Activated CD8-positive, alpha-beta T cell treated with anti-CD3 and anti-CD28 coated beads, Interleukin-2, amount 10 ng/mL, durations not matched to agents 7 days and 5 days (primary cell): ENCODE data around the gene NSUN2. TPM values are rescaled to one million over a fixed set of nuclear protein-coding genes. Genes with fewer than 3 reads are reported as not detected.

ENCODE experiments used
- ATAC-seq: fragments of 150-1000 bp; cut with Tn5 transposase; one replicate; pipeline ENCODE4 v1.10.0; 2021; ENCODE audit warnings: moderate library complexity
- CTCF ChIA-PET: fragments of 350-600 bp; sonication (Branson Sonifier 250); formaldehyde crosslinking; loops from one replicate; lab custom pipeline; 2021; ENCODE audit warnings: antibody characterized with exemption; lab: Charles Lee
- POLR2A ChIA-PET: fragments of 350-600 bp; sonication (Branson Sonifier 250); formaldehyde crosslinking; loops from one replicate; lab custom pipeline; 2021; ENCODE audit warnings: antibody characterized with exemption; lab: Charles Lee
- DNase-seq: peaks from one replicate; pipeline ENCODE4 v3.0.0-alpha.2; 2020
- H3K27ac Mint-ChIP-seq: one replicate; pipeline ENCODE4 v1.8.0; 2021; ENCODE audit warnings: mild to moderate bottlenecking, mixed read lengths
- H3K27me3 Mint-ChIP-seq: one replicate; pipeline ENCODE4 v1.8.0; 2021; ENCODE audit warnings: low read depth, mixed read lengths
- H3K36me3 Mint-ChIP-seq: one replicate; pipeline ENCODE4 v1.8.0; 2021; ENCODE audit warnings: low read depth, mixed read lengths
- H3K4me1 Mint-ChIP-seq: one replicate; pipeline ENCODE4 v1.8.0; 2021; ENCODE audit warnings: low read depth, mixed read lengths
- H3K4me3 Mint-ChIP-seq: one replicate; pipeline ENCODE4 v1.8.0; 2021; ENCODE audit warnings: mild to moderate bottlenecking, mixed read lengths
- H3K9me3 Mint-ChIP-seq: one replicate; pipeline ENCODE4 v1.8.0; 2022; ENCODE audit warnings: mixed read lengths; ENCODE audit not compliant: insufficient read depth
- total RNA-seq, 2 experiments: library from RNA; stranded (reverse); gene quantifications; one replicate each; pipeline ENCODE4 v1.2.3, GENCODE V29; 2021

Gene NSUN2
- total RNA-seq, 2 experiments from 2014 or later, result 83.0 to 84.7 TPM

DNA sequence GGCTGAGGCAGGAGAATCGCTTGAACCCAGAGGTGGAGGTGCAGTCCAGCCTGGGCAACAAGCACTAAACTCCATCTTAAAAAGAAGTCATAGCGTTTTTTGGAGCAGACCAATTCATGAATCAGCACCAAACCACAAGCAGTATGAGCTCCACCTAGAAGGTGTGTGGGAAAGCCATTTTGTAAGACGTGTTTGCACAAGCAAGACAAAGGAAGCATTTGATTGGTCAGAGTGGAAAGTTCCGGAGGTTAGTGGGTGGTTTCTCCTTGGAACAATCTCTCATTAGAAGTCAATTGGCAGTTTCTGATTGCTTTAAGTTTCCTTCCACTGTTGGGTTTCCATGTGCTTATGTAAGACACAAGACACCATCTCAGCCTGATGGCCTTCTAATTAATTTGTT is 5.4 kb upstream of the NSUN2 start:
- no peak for ATAC-seq
- Mint-ChIP-seq H3K4me1 (peaks cover 11% of the 10 kb centered on the region), H3K36me3 (peaks cover 2% of the 10 kb centered on the region), H3K27ac (no peak overlapping the region), H3K27me3 (no peaks in the 10 kb centered on the region), H3K4me3 (no peak overlapping the region), H3K9me3 (no peaks in the 10 kb centered on the region)
- POLR2A ChIA-PET, result no interaction called here
- DNase-seq, result no peak
- CTCF ChIA-PET, result no interaction called here

DNA sequence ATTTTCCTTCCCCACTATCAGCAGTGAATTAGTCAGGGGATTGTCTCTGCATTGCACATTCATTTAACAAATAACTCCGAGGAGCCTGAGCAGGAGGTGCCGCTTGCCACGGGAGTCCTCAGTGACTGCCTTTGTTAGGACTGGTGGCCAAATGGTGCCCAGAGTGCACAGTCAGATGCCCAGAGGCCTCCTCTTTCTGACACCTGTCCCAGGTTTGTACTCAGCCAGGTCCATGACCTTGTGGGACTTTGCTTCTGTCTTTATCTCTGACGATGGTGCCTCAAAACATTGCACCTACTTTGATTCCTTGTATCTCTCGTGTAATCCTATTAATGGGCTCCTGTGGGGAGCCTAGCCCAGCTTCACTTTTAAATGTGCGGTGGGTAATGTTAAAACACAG is 4.7 kb upstream of the NSUN2 start:
- Mint-ChIP-seq H3K27me3 (no peaks in the 10 kb centered on the region), H3K4me1 (peaks cover 11% of the 10 kb centered on the region), H3K9me3 (no peaks in the 10 kb centered on the region), H3K27ac (no peak overlapping the region), H3K4me3 (no peak overlapping the region), H3K36me3 (peaks cover 2% of the 10 kb centered on the region)
- CTCF ChIA-PET, result no interaction called here
- POLR2A ChIA-PET, result no interaction called here
- DNase-seq (no peak), ATAC-seq (no peak)

DNA sequence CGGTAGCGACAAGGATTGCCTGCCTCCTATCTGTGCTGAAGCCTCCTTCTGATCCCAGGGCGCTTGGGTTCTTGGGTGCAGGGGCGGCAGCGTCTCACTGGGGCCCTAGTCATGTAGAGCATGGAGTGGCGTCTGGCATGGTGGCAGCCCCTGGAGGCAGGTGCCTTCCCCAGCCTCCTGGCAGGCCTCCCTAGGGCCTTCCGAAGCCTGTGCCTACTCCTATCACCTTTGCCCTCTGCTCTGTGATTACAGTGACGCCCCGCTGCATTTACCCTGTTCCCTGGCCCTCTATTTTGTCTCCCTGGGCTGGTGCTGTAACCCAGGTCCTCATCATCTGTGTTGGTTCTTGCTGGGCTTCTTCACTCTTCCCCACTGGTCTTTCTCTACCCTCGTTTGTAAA is 4.2 kb upstream of the NSUN2 start:
- ATAC-seq (no peak), DNase-seq (no peak)
- ChIA-PET POLR2A (no interaction called here), CTCF (no interaction called here)
- Mint-ChIP-seq H3K4me1 (peaks cover 12% of the 10 kb centered on the region), H3K36me3 (peaks cover 8% of the 10 kb centered on the region), H3K27me3 (no peaks in the 10 kb centered on the region), H3K27ac (no peak overlapping the region), H3K9me3 (no peaks in the 10 kb centered on the region), H3K4me3 (no peak overlapping the region)

DNA sequence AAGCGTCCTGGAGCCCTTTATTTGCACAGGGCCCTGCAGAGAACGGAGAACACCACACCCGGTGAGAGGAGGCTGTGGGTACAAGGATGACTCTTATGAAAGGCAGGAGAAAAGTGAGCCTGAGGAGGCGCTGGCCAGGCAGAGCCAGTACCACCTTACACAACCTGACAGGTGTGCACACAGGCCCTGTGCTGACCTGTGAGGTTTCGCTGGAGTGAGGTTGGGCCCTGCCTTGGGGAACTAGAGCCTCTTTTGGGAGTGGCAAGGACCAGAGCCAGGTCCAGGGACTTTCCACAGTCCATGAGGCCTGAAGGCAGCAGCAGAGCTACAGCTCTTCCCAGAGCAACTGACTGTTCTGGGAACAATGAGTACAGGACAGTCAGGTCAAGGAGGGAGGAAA is 3.4 kb upstream of the NSUN2 start:
- H3K4me3 Mint-ChIP-seq, result no peak overlapping the region
- H3K27ac Mint-ChIP-seq, result no peak overlapping the region
- peaks cover 19% of the 10 kb centered on the region for H3K4me1 Mint-ChIP-seq
- peaks cover 14% of the 10 kb centered on the region for H3K36me3 Mint-ChIP-seq
- H3K9me3 Mint-ChIP-seq, result no peaks in the 10 kb centered on the region
- ChIA-PET CTCF (interaction anchor here (1.1 kb wide), 1 partner anchor 109 kb away, joined by 3 read pairs; no protein-coding TSS in a partner anchor), POLR2A (no interaction called here)
- no peaks in the 10 kb centered on the region for H3K27me3 Mint-ChIP-seq
- DNase-seq (no peak), ATAC-seq (no peak)

DNA sequence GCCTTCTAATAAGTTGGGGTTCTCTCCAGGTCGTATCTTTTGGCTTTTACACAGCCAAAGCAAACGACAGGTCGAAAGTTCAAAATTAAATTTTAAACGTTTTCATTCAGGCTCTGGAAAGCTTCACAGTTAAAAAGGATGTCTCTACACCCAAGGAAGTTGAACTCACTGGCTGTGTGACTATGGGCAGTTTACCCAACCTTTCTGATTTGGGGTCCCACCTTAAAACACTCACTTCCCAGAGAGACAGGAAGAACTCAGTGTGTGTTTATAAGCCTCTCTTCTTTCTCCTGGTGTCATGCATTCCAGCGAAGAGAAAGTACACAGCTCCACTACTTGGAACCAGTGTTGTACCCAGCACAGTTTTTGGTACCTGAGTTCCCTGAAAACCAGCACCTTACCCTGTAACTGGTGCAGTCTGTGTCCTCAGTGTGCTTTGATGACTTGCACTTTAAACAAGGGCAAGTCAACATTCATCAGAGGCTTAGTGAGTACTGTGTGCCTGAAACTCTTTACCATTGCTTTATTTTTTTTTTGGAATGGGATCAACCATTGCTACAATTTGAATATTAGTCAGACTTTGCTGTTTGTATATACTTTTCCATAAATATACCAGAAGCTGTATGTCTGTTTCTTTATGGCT is 2.1 kb upstream of the NSUN2 start:
- ATAC-seq (no peak), DNase-seq (no peak)
- Mint-ChIP-seq H3K27me3 (no peaks in the 10 kb centered on the region), H3K4me3 (peak overlapping the region; percentile 87), H3K36me3 (peaks cover 28% of the 10 kb centered on the region), H3K4me1 (peaks cover 33% of the 10 kb centered on the region), H3K27ac (no peak overlapping the region), H3K9me3 (no peaks in the 10 kb centered on the region)
- ChIA-PET CTCF (interaction anchor here (1.1 kb wide), 1 partner anchor 111 kb away, joined by 3 read pairs; no protein-coding TSS in a partner anchor), POLR2A (no interaction called here)

DNA sequence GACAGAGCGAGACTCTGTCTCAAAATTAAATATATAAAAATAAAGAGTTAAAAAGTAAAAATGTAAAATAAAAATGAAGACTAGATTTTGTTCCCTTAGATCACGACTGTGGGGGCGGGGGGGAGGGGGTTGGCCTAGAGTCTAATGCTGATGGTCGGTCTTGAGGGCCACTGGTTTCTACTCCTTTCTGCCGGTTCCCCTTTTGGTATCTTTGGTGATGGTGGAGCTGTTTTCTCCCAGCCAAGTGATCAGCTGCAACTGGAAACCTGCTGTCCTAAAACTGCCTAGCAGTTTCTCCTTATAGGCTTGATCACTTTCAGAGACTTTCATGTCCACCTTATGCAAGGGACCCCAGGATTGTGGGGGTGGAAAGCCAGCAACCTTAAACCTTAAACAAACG is 1.5 kb upstream of the NSUN2 start:
- Mint-ChIP-seq H3K27ac (peak overlapping the region; percentile 88), H3K36me3 (peaks cover 34% of the 10 kb centered on the region), H3K4me3 (peak overlapping the region; percentile 87), H3K27me3 (no peaks in the 10 kb centered on the region), H3K9me3 (no peaks in the 10 kb centered on the region), H3K4me1 (peaks cover 39% of the 10 kb centered on the region)
- ChIA-PET POLR2A (no interaction called here), CTCF (no interaction called here)
- DNase-seq (no peak), ATAC-seq (no peak)

DNA sequence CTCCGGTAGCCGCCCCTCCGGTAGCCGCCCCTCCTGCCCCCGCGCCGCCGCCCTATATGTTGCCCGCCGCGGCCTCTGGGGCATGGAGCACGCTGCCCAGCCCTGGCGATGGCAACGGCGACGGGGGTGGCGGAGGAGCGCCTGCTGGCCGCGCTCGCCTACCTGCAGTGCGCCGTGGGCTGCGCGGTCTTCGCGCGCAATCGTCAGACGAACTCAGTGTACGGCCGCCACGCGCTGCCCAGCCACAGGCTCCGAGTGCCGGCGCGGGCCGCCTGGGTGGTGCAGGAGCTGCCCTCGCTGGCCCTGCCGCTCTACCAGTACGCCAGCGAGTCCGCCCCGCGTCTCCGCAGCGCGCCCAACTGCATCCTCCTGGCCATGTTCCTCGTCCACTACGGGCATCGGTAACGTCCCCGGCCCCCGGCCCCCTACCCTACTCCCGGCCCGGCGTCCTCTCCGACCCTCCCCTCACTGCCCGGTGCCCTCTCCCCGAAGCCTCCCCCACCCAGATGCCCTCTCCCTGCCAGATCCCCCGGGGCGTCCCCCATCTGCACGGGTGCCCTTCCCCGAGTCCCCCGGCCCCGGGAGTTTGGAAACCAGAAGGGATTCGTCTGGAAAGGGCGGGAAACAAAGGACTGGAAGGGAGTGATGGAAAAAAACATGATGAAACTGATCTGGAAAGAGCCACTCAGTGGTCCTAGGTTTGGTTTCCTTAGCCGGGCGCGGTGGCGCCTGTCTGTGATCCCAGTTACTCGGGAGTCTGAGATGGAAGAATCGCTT is 813 bp upstream of the NSUN2 start:
- ChIA-PET CTCF (interaction anchor here (0.7 to 2.4 kb wide), 4 partner anchors 9 to 112 kb away, joined by 3 to 9 read pairs (median 4); no protein-coding TSS in a partner anchor), POLR2A (interaction anchor here (0.6 to 2.7 kb wide), 13 partner anchors 8 to 255 kb away, joined by 3 to 24 read pairs (median 4); partner anchors contain the start of genes MED10 and TENT4A)
- DNase-seq (no peak), ATAC-seq (peak; percentile 70)
- Mint-ChIP-seq H3K27me3 (no peaks in the 10 kb centered on the region), H3K4me1 (peaks cover 44% of the 10 kb centered on the region), H3K9me3 (no peaks in the 10 kb centered on the region), H3K27ac (peak overlapping the region; percentile 99), H3K4me3 (peak overlapping the region; percentile 87), H3K36me3 (peaks cover 39% of the 10 kb centered on the region)

DNA sequence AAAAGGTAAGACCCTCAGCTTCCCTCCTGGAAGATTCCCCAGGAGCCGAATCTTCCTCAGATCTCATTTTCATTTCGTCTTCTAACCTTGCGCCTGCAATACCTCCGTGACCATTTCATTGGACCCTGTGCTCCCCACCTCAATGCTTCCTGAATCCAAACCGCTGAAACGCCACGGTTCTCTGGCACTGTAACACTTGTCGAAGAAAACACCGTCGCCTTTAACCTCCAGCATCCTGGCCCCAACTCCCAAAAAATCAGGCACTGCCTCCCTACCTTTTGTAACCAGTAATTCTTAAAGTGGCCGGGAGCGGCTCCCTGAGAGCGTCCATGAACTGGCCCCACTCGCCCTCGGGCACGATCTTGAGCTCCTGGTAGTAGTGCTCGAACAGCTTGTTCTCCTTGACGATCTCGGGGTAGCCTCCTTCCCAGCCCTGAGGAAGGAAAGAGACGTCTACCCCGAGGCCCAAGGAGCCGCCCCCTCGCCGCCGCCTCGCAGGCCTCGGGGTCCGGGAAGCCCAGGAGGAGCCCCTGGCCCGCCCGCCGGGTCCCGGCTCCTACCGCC is 438 bp downstream of the NSUN2 start:
- peaks cover 45% of the 10 kb centered on the region for H3K36me3 Mint-ChIP-seq
- H3K4me1 Mint-ChIP-seq, result peaks cover 49% of the 10 kb centered on the region

DNA sequence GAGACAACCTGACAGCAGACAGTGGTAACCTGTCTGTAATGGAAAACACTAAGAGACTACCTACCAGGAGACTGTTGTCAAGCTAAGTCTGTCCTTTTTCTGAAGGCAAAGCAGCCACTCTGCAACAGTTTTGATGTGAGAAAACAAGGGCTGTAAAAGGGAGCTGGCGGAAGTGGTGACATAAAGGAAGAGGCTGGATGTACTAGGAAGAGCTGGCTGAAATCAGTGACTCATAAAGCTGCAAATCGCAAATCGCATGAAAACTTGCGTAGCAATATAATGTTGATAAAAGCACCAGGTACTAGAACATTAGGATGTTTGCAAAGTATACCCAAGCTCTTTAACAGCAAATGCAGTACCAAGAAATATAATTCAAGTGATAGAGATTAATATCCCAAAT is 1.4 kb downstream of the NSUN2 start:
- Mint-ChIP-seq H3K27ac (peak overlapping the region; percentile 44), H3K4me3 (peak overlapping the region; percentile 87), H3K4me1 (peaks cover 53% of the 10 kb centered on the region), H3K9me3 (no peaks in the 10 kb centered on the region), H3K27me3 (no peaks in the 10 kb centered on the region), H3K36me3 (peaks cover 52% of the 10 kb centered on the region)
- POLR2A ChIA-PET, result interaction anchor here (0.6 to 2.7 kb wide), 2 partner anchors 55 to 81 kb away, joined by 3 to 24 read pairs; partner anchors contain the start of gene TENT4A
- CTCF ChIA-PET, result interaction anchor here (1.3 to 2.4 kb wide), 2 partner anchors 13 to 116 kb away, joined by 3 to 9 read pairs; no protein-coding TSS in a partner anchor
- DNase-seq (no peak), ATAC-seq (no peak)

More for the DNA sequence above, 438 bp downstream of the NSUN2 start:
- Mint-ChIP-seq H3K9me3 (no peaks in the 10 kb centered on the region), H3K27me3 (no peaks in the 10 kb centered on the region), H3K27ac (peak overlapping the region; percentile 99), H3K4me3 (peak overlapping the region; percentile 87)
- ChIA-PET CTCF (interaction anchor here (0.9 to 2.4 kb wide), 5 partner anchors 8 to 115 kb away, joined by 3 to 9 read pairs (median 3); no protein-coding TSS in a partner anchor), POLR2A (interaction anchor here (0.5 to 2.7 kb wide), 13 partner anchors 9 to 1236 kb away, joined by 3 to 24 read pairs (median 4); partner anchors contain the start of genes FASTKD3, MTRR and TENT4A)
- peak; percentile 42 for DNase-seq
- peak; percentile 16 for ATAC-seq

DNA sequence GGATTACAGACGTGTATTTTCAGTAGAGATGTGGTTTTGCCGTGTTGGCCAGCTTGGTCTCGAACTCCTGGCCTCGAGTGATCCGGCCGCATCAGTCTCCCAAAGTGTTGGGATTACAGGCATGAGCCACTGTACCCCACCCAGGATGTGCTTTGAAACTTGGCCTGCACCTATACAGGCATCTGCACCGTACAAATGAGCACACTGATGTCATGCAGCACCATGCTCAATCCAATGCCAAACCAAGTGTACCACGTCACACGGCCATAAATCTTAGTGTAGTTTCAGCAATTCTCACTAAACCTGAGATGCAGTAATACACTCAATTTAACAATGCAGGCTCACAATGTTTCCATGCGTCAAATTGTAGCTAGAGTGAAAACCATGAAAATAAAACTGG is 6.3 kb downstream of the NSUN2 start:
- peaks cover 19% of the 10 kb centered on the region for H3K9me3 Mint-ChIP-seq
- CTCF ChIA-PET, result no interaction called here
- H3K4me1 Mint-ChIP-seq, result peaks cover 57% of the 10 kb centered on the region
- DNase-seq (no peak), ATAC-seq (no peak)
- H3K4me3 Mint-ChIP-seq, result no peak overlapping the region
- no peak overlapping the region for H3K27ac Mint-ChIP-seq
- no peaks in the 10 kb centered on the region for H3K27me3 Mint-ChIP-seq
- POLR2A ChIA-PET, result no interaction called here
- H3K36me3 Mint-ChIP-seq, result peaks cover 89% of the 10 kb centered on the region

DNA sequence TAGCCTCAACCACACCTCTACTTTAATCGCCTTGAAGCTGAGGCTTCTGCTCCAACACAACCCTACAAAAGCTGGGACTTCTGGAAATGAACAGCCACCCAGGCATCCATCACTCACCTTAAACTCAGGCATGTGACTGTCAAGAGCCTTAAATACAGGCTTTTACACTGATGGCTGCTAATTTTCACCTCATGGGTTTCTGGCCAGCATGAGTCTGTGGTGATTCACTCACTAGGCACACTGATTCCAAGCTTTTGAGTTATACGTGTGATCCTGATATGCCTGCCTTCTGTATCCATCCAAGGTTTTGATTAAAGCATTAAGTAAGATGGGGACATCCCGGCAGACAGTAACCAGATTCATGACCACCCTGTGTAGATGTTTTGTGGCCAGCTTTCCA is 8.9 kb downstream of the NSUN2 start:
- H3K27me3 Mint-ChIP-seq, result no peaks in the 10 kb centered on the region
- H3K27ac Mint-ChIP-seq, result no peak overlapping the region
- H3K4me3 Mint-ChIP-seq, result no peak overlapping the region
- ChIA-PET CTCF (interaction anchor here (1.4 kb wide), 1 partner anchor 9 kb away, joined by 3 read pairs; the partner anchor contains the start of genes NSUN2 and SRD5A1), POLR2A (interaction anchor here (2.7 kb wide), 1 partner anchor 9 kb away, joined by 19 read pairs; the partner anchor contains the start of genes NSUN2 and SRD5A1)
- DNase-seq, result no peak
- H3K9me3 Mint-ChIP-seq, result peaks cover 19% of the 10 kb centered on the region
- no peak for ATAC-seq
- peaks cover 83% of the 10 kb centered on the region for H3K36me3 Mint-ChIP-seq
- peaks cover 31% of the 10 kb centered on the region for H3K4me1 Mint-ChIP-seq
